ENCODE data around the gene FBXO41. TPM values are rescaled to one million over a fixed set of nuclear protein-coding genes. Genes with fewer than 3 reads are reported as not detected.

FBXO41 gene
- total and polyA plus RNA-seq, 9 of the 15 experiments (the other 6 are each of a cell fraction or from before 2014, with no cell fraction given) = 0.21 to 8.2 (median 3.5) TPM

- TF ChIP-seq STAT6 (CRISPR knock-in tag; IDR thresholded peaks at IDR 0.05) (no peak), DPF2 (IDR thresholded peaks at IDR 0.05) (0 out of 2 replicates have a peak, but pooled peaks have one; percentile 24), CREM (IDR thresholded peaks at IDR 0.05; ENCODE audit: low read depth) (0 out of 2 replicates have a peak, but pooled peaks have one; percentile 67), RAD21 (CRISPR knock-in tag; conservative IDR thresholded peaks at IDR 0.05 in 1 of 2, IDR thresholded peaks at IDR 0.05 in 1 of 2) (no peak), KLF1 (tag; IDR thresholded peaks at IDR 0.05) (no peak), MCM2 (IDR thresholded peaks at IDR 0.05; ENCODE audit: low read depth) (no peak), SRSF3 (IDR thresholded peaks at IDR 0.05; ENCODE audit: insufficient read depth, low read length) (no peak), RBBP5 (IDR thresholded peaks at IDR 0.05; ENCODE audit: borderline replicate concordance, insufficient read depth, low read length, poor library complexity, severe bottlenecking) (peak; percentile 42), ZNF224 (CRISPR knock-in tag; IDR thresholded peaks at IDR 0.05) (no peak), ZNF445 (CRISPR knock-in tag; IDR thresholded peaks at IDR 0.05; ENCODE audit: low read depth) (no peak), LARP7 (IDR thresholded peaks at IDR 0.05) (no peak), NCOA4 (IDR thresholded peaks at IDR 0.05; ENCODE audit: partially characterized antibody) (no peak), MEF2A (IDR thresholded peaks at IDR 0.05; ENCODE audit: control insufficient read depth, low read depth, low read length) (no peak), BCL6 (CRISPR knock-in tag; IDR thresholded peaks at IDR 0.05) (no peak), CREBBP (IDR thresholded peaks at IDR 0.05; ENCODE audit: low read depth, low read length) (no peak), KDM2B (CRISPR knock-in tag; IDR thresholded peaks at IDR 0.05) (0 out of 2 replicates have a peak, but pooled peaks have one; percentile 37), SNRNP70 (optimal IDR thresholded peaks at IDR 0.05; ENCODE audit: low read depth, low read length) (no peak), BMI1 (IDR thresholded peaks at IDR 0.05; ENCODE audit: low read length) (no peak), RBM34 (IDR thresholded peaks at IDR 0.05; ENCODE audit: borderline replicate concordance, insufficient read depth, low read length) (no peak)
- TF ChIP-seq, protein P1, sequence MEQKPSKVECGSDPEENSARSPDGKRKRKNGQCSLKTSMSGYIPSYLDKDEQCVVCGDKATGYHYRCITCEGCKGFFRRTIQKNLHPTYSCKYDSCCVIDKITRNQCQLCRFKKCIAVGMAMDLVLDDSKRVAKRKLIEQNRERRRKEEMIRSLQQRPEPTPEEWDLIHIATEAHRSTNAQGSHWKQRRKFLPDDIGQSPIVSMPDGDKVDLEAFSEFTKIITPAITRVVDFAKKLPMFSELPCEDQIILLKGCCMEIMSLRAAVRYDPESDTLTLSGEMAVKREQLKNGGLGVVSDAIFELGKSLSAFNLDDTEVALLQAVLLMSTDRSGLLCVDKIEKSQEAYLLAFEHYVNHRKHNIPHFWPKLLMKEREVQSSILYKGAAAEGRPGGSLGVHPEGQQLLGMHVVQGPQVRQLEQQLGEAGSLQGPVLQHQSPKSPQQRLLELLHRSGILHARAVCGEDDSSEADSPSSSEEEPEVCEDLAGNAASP (IDR thresholded peaks at IDR 0.05) = no peak
- TF ChIP-seq, protein P2, sequence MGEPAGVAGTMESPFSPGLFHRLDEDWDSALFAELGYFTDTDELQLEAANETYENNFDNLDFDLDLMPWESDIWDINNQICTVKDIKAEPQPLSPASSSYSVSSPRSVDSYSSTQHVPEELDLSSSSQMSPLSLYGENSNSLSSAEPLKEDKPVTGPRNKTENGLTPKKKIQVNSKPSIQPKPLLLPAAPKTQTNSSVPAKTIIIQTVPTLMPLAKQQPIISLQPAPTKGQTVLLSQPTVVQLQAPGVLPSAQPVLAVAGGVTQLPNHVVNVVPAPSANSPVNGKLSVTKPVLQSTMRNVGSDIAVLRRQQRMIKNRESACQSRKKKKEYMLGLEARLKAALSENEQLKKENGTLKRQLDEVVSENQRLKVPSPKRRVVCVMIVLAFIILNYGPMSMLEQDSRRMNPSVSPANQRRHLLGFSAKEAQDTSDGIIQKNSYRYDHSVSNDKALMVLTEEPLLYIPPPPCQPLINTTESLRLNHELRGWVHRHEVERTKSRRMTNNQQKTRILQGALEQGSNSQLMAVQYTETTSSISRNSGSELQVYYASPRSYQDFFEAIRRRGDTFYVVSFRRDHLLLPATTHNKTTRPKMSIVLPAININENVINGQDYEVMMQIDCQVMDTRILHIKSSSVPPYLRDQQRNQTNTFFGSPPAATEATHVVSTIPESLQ (CRISPR knock-in tag; IDR thresholded peaks at IDR 0.05) = peak; percentile 45; the same call in 1 of the 2 replicates
- TF ChIP-seq, protein P3, sequence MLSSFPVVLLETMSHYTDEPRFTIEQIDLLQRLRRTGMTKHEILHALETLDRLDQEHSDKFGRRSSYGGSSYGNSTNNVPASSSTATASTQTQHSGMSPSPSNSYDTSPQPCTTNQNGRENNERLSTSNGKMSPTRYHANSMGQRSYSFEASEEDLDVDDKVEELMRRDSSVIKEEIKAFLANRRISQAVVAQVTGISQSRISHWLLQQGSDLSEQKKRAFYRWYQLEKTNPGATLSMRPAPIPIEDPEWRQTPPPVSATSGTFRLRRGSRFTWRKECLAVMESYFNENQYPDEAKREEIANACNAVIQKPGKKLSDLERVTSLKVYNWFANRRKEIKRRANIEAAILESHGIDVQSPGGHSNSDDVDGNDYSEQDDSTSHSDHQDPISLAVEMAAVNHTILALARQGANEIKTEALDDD (IDR thresholded peaks at IDR 0.05) = no peak
Observed at GRCh38 chr2:73233154-73233931, 50.9 kb downstream of the FBXO41 start, which contains the start of gene PRADC1 (continued).
